HG03060 (cell line): Measurements from ENCODE around the gene NDUFA13.

ENCODE experiments used
- ATAC-seq: cut with Tn5 transposase; IDR thresholded peaks from one replicate; pipeline ENCODE4 v1.9.1; 2021; ENCODE audit warnings: low read depth, moderate number of reproducible peaks; ENCODE audit not compliant: unreplicated experiment

Gene NDUFA13

GRCh38 chr19:19531951-19532805 is 16.2 kb downstream of the NDUFA13 start:
- ATAC-seq: no peak

- no peak for ATAC-seq
Observed at GRCh38 chr19:19532806-19533701, 17.0 kb downstream of the NDUFA13 start.

GRCh38 chr19:19533841-19534240 is 17.8 kb downstream of the NDUFA13 start:
- ATAC-seq: no peak

GRCh38 chr19:19534556-19535265 is 18.7 kb downstream of the NDUFA13 start:
- no peak for ATAC-seq

GRCh38 chr19:19535311-19536191 is 19.5 kb downstream of the NDUFA13 start:
- ATAC-seq: no peak

GRCh38 chr19:19537075-19538048 is 21.3 kb downstream of the NDUFA13 start:
- ATAC-seq: no peak

- no peak for ATAC-seq
Observed at GRCh38 chr19:19538061-19538784, 22.2 kb downstream of the NDUFA13 start, which contains the start of gene CILP2. Gene CILP2 (plus strand): TSS chr19:19538265. CDS start chr19:19538350, 85 bp downstream.

- no peak for ATAC-seq
Observed at GRCh38 chr19:19538785-19539166, 22.8 kb downstream of the NDUFA13 start.

GRCh38 chr19:19539698-19540063 is 23.7 kb downstream of the NDUFA13 start:
- no peak for ATAC-seq

GRCh38 chr19:19540064-19540714 is 24.2 kb downstream of the NDUFA13 start:
- ATAC-seq: no peak

- no peak for ATAC-seq
Observed at GRCh38 chr19:19540715-19541515, 24.9 kb downstream of the NDUFA13 start.

- ATAC-seq: no peak
Observed at GRCh38 chr19:19541616-19542015, 25.6 kb downstream of the NDUFA13 start.

- ATAC-seq: no peak
Observed at GRCh38 chr19:19542507-19542906, 26.5 kb downstream of the NDUFA13 start.

- ATAC-seq: no peak
Observed at GRCh38 chr19:19543101-19543500, 27.1 kb downstream of the NDUFA13 start.

- no peak for ATAC-seq
Observed at GRCh38 chr19:19543640-19544039, 27.6 kb downstream of the NDUFA13 start.

- ATAC-seq: no peak
Observed at GRCh38 chr19:19544257-19544953, 28.4 kb downstream of the NDUFA13 start.
